Peyer's patch (tissue), 4 donors: ENCODE results near the gene C1QL3.

Source experiments
- CTCF ChIP-seq, 6 experiments: fragments of 450-650 bp in 4 of 6; fragments of 200-600 bp in 2 of 6; sonication (generic) in 1 of 6; IDR thresholded peaks; one replicate each; pipeline ENCODE4 v1.5.1; 2017 to 2019; ENCODE audit warnings: antibody characterized with exemption in 6 of 6, mild to moderate bottlenecking in 3 of 6, moderate library complexity in 1 of 6
- POLR2A ChIP-seq, 2 donors: fragments of 450-650 bp; IDR thresholded peaks; one replicate each; pipeline ENCODE4 v1.5.1; 2017; ENCODE audit warnings: antibody characterized with exemption in 2 of 2, mild to moderate bottlenecking in 2 of 2, moderate library complexity in 2 of 2

DNA sequence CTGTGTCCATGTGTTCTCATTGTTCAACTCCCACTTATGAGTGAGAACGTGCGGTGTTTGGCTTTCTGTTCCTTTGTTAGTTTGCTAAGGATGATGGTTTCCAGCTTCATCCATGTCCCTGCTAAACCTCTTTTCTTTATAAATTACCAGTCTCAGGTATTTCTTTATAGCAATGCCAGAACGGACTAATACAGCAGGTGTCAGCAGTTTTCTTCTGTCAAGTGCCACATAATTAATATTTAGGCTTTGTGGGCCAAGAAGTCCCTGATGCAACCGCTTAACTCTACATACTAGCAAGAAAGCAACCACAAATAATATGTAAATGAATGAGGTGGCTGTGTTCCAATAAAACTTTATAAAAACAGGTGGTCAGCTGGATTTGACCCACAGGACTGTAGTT lies 26.3 kb upstream of the C1QL3 start:
- TF ChIP-seq CTCF (IDR thresholded peaks at IDR 0.05) (no peak), POLR2A (IDR thresholded peaks at IDR 0.05) (no peak)
